Astrocyte of the cerebellum (primary cell): ENCODE results near the gene NIBAN1.

Experiments used
- DNase-seq: peaks from one replicate; pipeline ENCODE4 v3.0.0-alpha.2; 2011; ENCODE audit warnings: low read depth
- H3K4me3 ChIP-seq: 2 replicates; pipeline ENCODE4 v1.5.1; 2011; ENCODE audit warnings: mild to moderate bottlenecking, low read depth, low read length, moderate library complexity
- CTCF ChIP-seq: IDR thresholded peaks from 2 replicates; pipeline ENCODE4 v1.5.1; 2012; ENCODE audit warnings: low read length, low read depth, moderate library complexity, mild to moderate bottlenecking; ENCODE audit errors: missing control alignments
- in situ Hi-C: cut with HindIII; loops from 2 replicates; pipeline ENCODE4 v1.10.0; 2017; ENCODE audit warnings: low sequenced_read_pairs

The NIBAN1 gene

GRCh38 chr1:184954232-184954995 lies 19.9 kb downstream of the NIBAN1 start:
- in situ Hi-C loops = no loop called here
- no peak for TF ChIP-seq CTCF
- H3K4me3 ChIP-seq = no peak overlapping the region
- DNase-seq = no peak

GRCh38 chr1:184953600-184954219 lies 20.6 kb downstream of the NIBAN1 start:
- in situ Hi-C loops = no loop called here
- no peak for TF ChIP-seq CTCF
- no peak for DNase-seq
- no peak overlapping the region for H3K4me3 ChIP-seq

- no peak overlapping the region for H3K4me3 ChIP-seq
- in situ Hi-C loops = no loop called here
- no peak for TF ChIP-seq CTCF
- DNase-seq = no peak
Measured at GRCh38 chr1:184952428-184952827, 21.9 kb downstream of the NIBAN1 start.

DNA sequence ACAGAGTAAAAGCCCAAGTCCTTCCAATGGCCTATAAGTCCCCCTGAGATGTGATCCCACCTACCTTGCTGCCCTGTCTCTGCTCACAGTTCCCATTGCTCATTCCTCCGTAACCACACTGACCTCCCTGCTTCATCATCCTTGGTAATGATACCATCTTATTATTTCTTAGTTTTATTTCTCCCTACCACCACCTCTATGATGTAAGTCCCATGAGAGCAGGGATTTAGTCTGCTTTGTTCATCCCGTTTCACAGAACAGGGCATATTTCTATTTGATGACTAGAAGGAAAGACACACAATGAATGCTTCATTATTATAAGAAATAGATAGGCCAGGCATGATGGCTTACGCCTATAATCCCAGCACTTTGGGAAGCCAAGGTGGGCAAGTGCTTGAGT lies 22.5 kb downstream of the NIBAN1 start:
- in situ Hi-C loops = no loop called here
- no peak for DNase-seq
- no peak overlapping the region for H3K4me3 ChIP-seq
- no peak for TF ChIP-seq CTCF

DNA sequence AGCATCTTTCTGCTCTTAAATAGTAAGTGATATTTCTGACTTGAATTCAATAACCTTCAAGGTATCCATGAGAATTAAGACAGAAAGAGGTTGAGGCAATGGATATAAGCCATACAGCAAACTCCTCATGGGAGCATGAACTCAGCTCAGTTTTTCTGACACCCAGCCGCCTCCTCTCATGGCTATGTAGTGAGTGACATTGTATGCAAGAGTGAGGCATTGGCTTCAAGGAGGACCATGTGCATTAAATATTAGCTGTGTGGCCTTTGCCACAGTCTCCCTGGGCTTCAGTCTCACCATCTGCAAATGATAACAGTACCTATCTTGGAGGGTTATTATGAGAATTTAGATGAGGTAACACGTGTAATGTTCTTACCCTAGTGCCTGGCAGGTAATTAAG lies 23.4 kb downstream of the NIBAN1 start:
- no peak for TF ChIP-seq CTCF
- DNase-seq = no peak
- no peak overlapping the region for H3K4me3 ChIP-seq
- in situ Hi-C loops = no loop called here

DNA sequence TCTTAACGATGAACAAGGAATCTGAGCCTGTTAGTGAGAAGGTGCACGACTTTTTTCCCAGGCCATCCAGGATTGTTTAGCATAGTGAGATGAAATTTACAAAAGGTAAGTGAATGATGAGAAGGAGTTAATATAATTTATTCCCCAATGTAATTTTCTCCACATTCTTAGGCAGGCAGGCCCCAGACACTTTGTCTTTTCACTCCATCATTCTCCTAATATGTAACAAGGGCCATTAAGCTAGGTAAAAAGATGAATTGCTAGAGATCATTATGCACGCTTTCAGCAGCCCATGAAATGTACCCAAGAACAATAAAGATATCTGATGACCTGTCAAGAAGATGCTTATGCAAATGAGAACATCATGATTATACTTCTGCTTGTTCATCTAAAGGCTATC lies 24.1 kb downstream of the NIBAN1 start:
- no peak for DNase-seq
- in situ Hi-C loops = no loop called here
- no peak for TF ChIP-seq CTCF

More for the DNA sequence above, 24.1 kb downstream of the NIBAN1 start:
- no peak overlapping the region for H3K4me3 ChIP-seq
